K562 (cell line): ENCODE data around the gene PLK5. TPM values are rescaled to one million over a fixed set of nuclear protein-coding genes. Genes with fewer than 3 reads are reported as not detected.

ENCODE experiments used
- ATF7 ChIP-seq: fragments of 450-650 bp; IDR thresholded peaks from 2 replicates; pipeline ENCODE4 v1.7.1; 2014; ENCODE audit warnings: mild to moderate bottlenecking, moderate library complexity
- BACH1 ChIP-seq: fragments of 200-800 bp; sonication (Bioruptor generic); IDR thresholded peaks from 2 replicates; pipeline ENCODE4 v1.6.1; 2016; ENCODE audit warnings: missing genetic modification characterization, missing compliant biosample characterization
- BCOR ChIP-seq: fragments of 450-650 bp; IDR thresholded peaks from 2 replicates; pipeline ENCODE4 v1.6.1; 2016
- CEBPB ChIP-seq: fragments of 450-650 bp; IDR thresholded peaks from 2 replicates; pipeline ENCODE4 v1.6.1; 2016; ENCODE audit warnings: missing genetic modification characterization, missing compliant biosample characterization
- ETV1 ChIP-seq: fragments of 450-650 bp; conservative IDR thresholded peaks from 2 replicates; pipeline ENCODE4 v1.6.1; 2016; ENCODE audit warnings: missing genetic modification characterization, control low read depth, low read depth, missing compliant biosample characterization
- FOXK1 ChIP-seq: sonication (generic); formaldehyde crosslinking; IDR thresholded peaks from 2 replicates; pipeline ENCODE4 v1.8.0; 2022; ENCODE audit warnings: missing genetic modification reagents, mild to moderate bottlenecking, borderline replicate concordance
- HEY1 ChIP-seq: fragments of 250-450 bp; sonication (Bioruptor Pico); IDR thresholded peaks from 2 replicates; pipeline ENCODE4 v1.5.0; 2020; ENCODE audit warnings: mild to moderate bottlenecking, moderate library complexity, borderline replicate concordance
- HSF4 ChIP-seq: fragments of 250-450 bp; sonication (Bioruptor Pico); IDR thresholded peaks from 2 replicates; pipeline ENCODE4 v2.1.2; 2022; ENCODE audit warnings: mild to moderate bottlenecking, moderate library complexity, borderline replicate concordance
- KLF1 ChIP-seq: fragments of 450-650 bp; IDR thresholded peaks from 2 replicates; pipeline ENCODE4 v1.6.1; 2016; ENCODE audit warnings: missing genetic modification characterization, missing compliant biosample characterization
- MEF2D ChIP-seq: conservative IDR thresholded peaks from 2 replicates; pipeline ENCODE4 v1.6.1; 2016; ENCODE audit warnings: low read depth, missing genetic modification characterization, missing compliant biosample characterization
- MYNN ChIP-seq, 2 experiments: sonication (generic); formaldehyde crosslinking in 1 of 2; IDR thresholded peaks; 2 replicates each; pipeline versions ENCODE4 v1.5.0 to v1.6.1; 2016 to 2020; ENCODE audit warnings: antibody characterized with exemption in 1 of 2, missing genetic modification reagents in 1 of 2
- NFIC ChIP-seq: fragments of 450-650 bp; IDR thresholded peaks from 2 replicates; pipeline ENCODE4 v1.6.1; 2017; ENCODE audit warnings: mild to moderate bottlenecking, inconsistent platforms
- POLR2G ChIP-seq: fragments of 200-400 bp; formaldehyde crosslinking; IDR thresholded peaks from 2 replicates; pipeline ENCODE4 v1.6.1; 2017; ENCODE audit warnings: low read depth, mild to moderate bottlenecking, antibody characterized with exemption, low read length, moderate library complexity
- PRMT5 ChIP-seq: sonication (generic); formaldehyde crosslinking; IDR thresholded peaks from 2 replicates; pipeline ENCODE4 v1.5.0; 2020; ENCODE audit warnings: missing genetic modification reagents
- SREBF1 ChIP-seq: fragments of 150-350 bp; IDR thresholded peaks from 2 replicates; pipeline ENCODE4 v1.6.1; 2014; ENCODE audit warnings: antibody characterized with exemption, low read depth, low read length, borderline replicate concordance
- TBP ChIP-seq: optimal IDR thresholded peaks from 2 replicates; pipeline ENCODE3; 2011; ENCODE audit warnings: low read depth, low read length, improper control_type of control experiment
- ZBTB17 ChIP-seq: fragments of 450-650 bp; formaldehyde crosslinking; IDR thresholded peaks from 2 replicates; pipeline ENCODE4 v1.4.0; 2020; ENCODE audit warnings: mild to moderate bottlenecking
- ZBTB2 ChIP-seq: fragments of 450-650 bp; IDR thresholded peaks from 2 replicates; pipeline ENCODE4 v1.6.1; 2016; ENCODE audit warnings: antibody characterized with exemption
- ZKSCAN1 ChIP-seq: fragments of 150-350 bp; IDR thresholded peaks from 2 replicates; pipeline ENCODE4 v1.6.1; 2016; ENCODE audit warnings: low read depth, low read length
- ZNF431 ChIP-seq: sonication (generic); formaldehyde crosslinking; IDR thresholded peaks from 2 replicates; pipeline ENCODE4 v1.8.0; 2022; ENCODE audit warnings: mild to moderate bottlenecking, missing genetic modification reagents
- ZNF436 ChIP-seq: fragments of 250-450, 450-650 bp; sonication (Bioruptor Pico); formaldehyde crosslinking; IDR thresholded peaks from 2 replicates; pipeline ENCODE4 v1.7.0; 2020; ENCODE audit warnings: mild to moderate bottlenecking
- ZNF584 ChIP-seq: fragments of 200-800 bp; sonication (Bioruptor generic); IDR thresholded peaks from 2 replicates; pipeline ENCODE4 v1.6.1; 2016; ENCODE audit warnings: low read depth, mild to moderate bottlenecking, missing genetic modification characterization, missing compliant biosample characterization
- ZNF77 ChIP-seq: fragments of 250-450 bp; sonication (Bioruptor Pico); IDR thresholded peaks from 2 replicates; pipeline ENCODE4 v1.5.0; 2020
- polyA plus RNA-seq, 8 experiments: library from polyadenylated mRNA; depleted of rRNA in 4 of 8; stranded (reverse) in 5 of 8; unstranded in 3 of 8; fragments of >200 nt; fragmentation: Nextera tagmentation in 2 of 8; fragmentation: Illumina TruSeq in 1 of 8; extraction: Ambion mirVana in 2 of 8; extraction: Trizol in 1 of 8; gene quantifications; 2 replicates each; pipeline versions ENCODE4 v1.2.1 to v1.2.3, GENCODE V29; 2011 to 2014; ENCODE audit warnings: inconsistent platforms in 1 of 8, missing spikeins in 1 of 8
- total RNA-seq, 7 experiments: library from RNA; depleted of rRNA in 6 of 7; stranded (reverse); fragments of >200 nt in 6 of 7; fragmentation: Illumina TruSeq in 2 of 7; extraction: Trizol in 2 of 7; gene quantifications; 2 replicates each; pipeline versions ENCODE4 v1.2.1 to v1.2.3, GENCODE V29; 2011 to 2021; ENCODE audit warnings: low replicate concordance in 1 of 7
- TF ChIP-seq, protein P1 (sequence below): fragments of 450-650 bp; IDR thresholded peaks from 2 replicates; pipeline ENCODE4 v1.6.1; 2018; ENCODE audit not compliant: partially characterized antibody
- TF ChIP-seq, protein P2 (sequence below): fragments of 250-450 bp; sonication (Bioruptor Pico); IDR thresholded peaks from 2 replicates; pipeline ENCODE4 v1.9.0; 2021; ENCODE audit warnings: mild to moderate bottlenecking

PLK5 gene
- total and polyA plus RNA-seq, 9 of the 15 experiments (the other 6 are each of a cell fraction or from before 2014, with no cell fraction given), result 0.04 to 0.23 (median 0.11) TPM; not detected in 5

- no peak; the same call in 1 of the 2 replicates for TF ChIP-seq BCOR
- no peak for TF ChIP-seq ZKSCAN1
- TF ChIP-seq HEY1 (CRISPR knock-in tag), result no peak
- no peak for TF ChIP-seq BACH1 (tag)
- TF ChIP-seq MEF2D (tag), result no peak
- no peak for TF ChIP-seq PRMT5
- TF ChIP-seq MYNN (IDR thresholded peaks at IDR 0.05), result peak; percentile 33; the same call in 1 of the 2 replicates
- TF ChIP-seq MYNN (CRISPR knock-in tag; IDR thresholded peaks at IDR 0.05), result no peak
- TF ChIP-seq NFIC, result 0 out of 2 replicates have a peak, but pooled peaks have one; percentile 27
- TF ChIP-seq FOXK1, result no peak
- TF ChIP-seq ZBTB17 (CRISPR knock-in tag), result no peak
- peak; percentile 76 for TF ChIP-seq POLR2G
- peak; percentile 82; the same call in 1 of the 2 replicates for TF ChIP-seq ZBTB2
- TF ChIP-seq, protein P1, sequence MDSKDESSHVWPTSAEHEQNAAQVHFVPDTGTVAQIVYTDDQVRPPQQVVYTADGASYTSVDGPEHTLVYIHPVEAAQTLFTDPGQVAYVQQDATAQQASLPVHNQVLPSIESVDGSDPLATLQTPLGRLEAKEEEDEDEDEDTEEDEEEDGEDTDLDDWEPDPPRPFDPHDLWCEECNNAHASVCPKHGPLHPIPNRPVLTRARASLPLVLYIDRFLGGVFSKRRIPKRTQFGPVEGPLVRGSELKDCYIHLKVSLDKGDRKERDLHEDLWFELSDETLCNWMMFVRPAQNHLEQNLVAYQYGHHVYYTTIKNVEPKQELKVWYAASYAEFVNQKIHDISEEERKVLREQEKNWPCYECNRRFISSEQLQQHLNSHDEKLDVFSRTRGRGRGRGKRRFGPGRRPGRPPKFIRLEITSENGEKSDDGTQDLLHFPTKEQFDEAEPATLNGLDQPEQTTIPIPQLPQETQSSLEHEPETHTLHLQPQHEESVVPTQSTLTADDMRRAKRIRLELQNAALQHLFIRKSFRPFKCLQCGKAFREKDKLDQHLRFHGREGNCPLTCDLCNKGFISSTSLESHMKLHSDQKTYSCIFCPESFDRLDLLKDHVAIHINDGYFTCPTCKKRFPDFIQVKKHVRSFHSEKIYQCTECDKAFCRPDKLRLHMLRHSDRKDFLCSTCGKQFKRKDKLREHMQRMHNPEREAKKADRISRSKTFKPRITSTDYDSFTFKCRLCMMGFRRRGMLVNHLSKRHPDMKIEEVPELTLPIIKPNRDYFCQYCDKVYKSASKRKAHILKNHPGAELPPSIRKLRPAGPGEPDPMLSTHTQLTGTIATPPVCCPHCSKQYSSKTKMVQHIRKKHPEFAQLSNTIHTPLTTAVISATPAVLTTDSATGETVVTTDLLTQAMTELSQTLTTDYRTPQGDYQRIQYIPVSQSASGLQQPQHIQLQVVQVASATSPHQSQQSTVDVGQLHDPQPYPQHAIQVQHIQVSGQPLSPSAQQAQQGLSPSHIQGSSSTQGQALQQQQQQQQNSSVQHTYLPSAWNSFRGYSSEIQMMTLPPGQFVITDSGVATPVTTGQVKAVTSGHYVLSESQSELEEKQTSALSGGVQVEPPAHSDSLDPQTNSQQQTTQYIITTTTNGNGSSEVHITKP, result peak; percentile 9
- TF ChIP-seq, protein P2, sequence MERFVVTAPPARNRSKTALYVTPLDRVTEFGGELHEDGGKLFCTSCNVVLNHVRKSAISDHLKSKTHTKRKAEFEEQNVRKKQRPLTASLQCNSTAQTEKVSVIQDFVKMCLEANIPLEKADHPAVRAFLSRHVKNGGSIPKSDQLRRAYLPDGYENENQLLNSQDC (CRISPR knock-in tag), result no peak
- no peak for TF ChIP-seq HSF4 (CRISPR knock-in tag)
- peak; percentile 85 for TF ChIP-seq ATF7
- no peak for TF ChIP-seq SREBF1
- 0 out of 2 replicates have a peak, but pooled peaks have one; percentile 27 for TF ChIP-seq ETV1 (tag)
- no peak for TF ChIP-seq ZNF77 (CRISPR knock-in tag)
- no peak for TF ChIP-seq ZNF584 (CRISPR knock-in tag)
- TF ChIP-seq TBP, result peak; percentile 30
- TF ChIP-seq ZNF436 (CRISPR knock-in tag), result no peak
- peak; percentile 83; the same call in 1 of the 2 replicates for TF ChIP-seq KLF1
- no peak for TF ChIP-seq ZNF431
- no peak for TF ChIP-seq CEBPB
Measured at GRCh38 chr19:1507763-1508506, 15.9 kb upstream of the PLK5 start (continued).
